ENCODE data around the gene PDS5A. TPM values are rescaled to one million over a fixed set of nuclear protein-coding genes. Genes with fewer than 3 reads are reported as not detected.

The PDS5A gene
- total RNA-seq, 1 donor = 70.9 TPM

- Histone ChIP-seq H3K9me3 (ENCODE audit: low read depth, low read length) (no peaks in the 10 kb centered on the region), H3K36me3 (ENCODE audit: insufficient read depth, low read length) (no peaks in the 10 kb centered on the region), H3K79me2 (ENCODE audit: insufficient read depth, low read length) (peaks cover 4% of the 10 kb centered on the region), H4K20me1 (ENCODE audit: insufficient read depth, low read length) (no peaks in the 10 kb centered on the region), H2AFZ (ENCODE audit: low read length) (no peak overlapping the region), H3K4me2 (ENCODE audit: insufficient read depth, low read length) (no peak overlapping the region), H3K4me1 (ENCODE audit: insufficient read depth, low read length) (peaks cover 7% of the 10 kb centered on the region), H3K27me3 (ENCODE audit: insufficient read depth, low read length) (no peaks in the 10 kb centered on the region), H3K27ac (ENCODE audit: low read depth, low read length) (no peak overlapping the region), H3K4me3 (ENCODE audit: insufficient read depth, low read length) (no peak overlapping the region)
- no peak for TF ChIP-seq CTCF (IDR thresholded peaks at IDR 0.05; ENCODE audit: extremely low read depth, low read depth, low read length)
- DNase-seq (ENCODE audit: insufficient read length, low spot score, missing footprints) = no peak
These were observed 152.6 kb downstream of the PDS5A start for GRCh38 chr4:39825090-39825489.

GRCh38 chr4:39823191-39823590 lies 154.5 kb downstream of the PDS5A start:
- no peak for TF ChIP-seq CTCF (IDR thresholded peaks at IDR 0.05; ENCODE audit: extremely low read depth, low read depth, low read length)
- no peak for DNase-seq (ENCODE audit: insufficient read length, low spot score, missing footprints)

GRCh38 chr4:39822662-39823061 lies 155.0 kb downstream of the PDS5A start:
- Histone ChIP-seq H3K9me3 (ENCODE audit: low read depth, low read length) (no peaks in the 10 kb centered on the region), H3K4me2 (ENCODE audit: insufficient read depth, low read length) (no peak overlapping the region), H3K36me3 (ENCODE audit: insufficient read depth, low read length) (no peaks in the 10 kb centered on the region), H3K27me3 (ENCODE audit: insufficient read depth, low read length) (no peaks in the 10 kb centered on the region), H2AFZ (ENCODE audit: low read length) (no peak overlapping the region), H3K79me2 (ENCODE audit: insufficient read depth, low read length) (peaks cover under 1% of the 10 kb centered on the region), H3K27ac (ENCODE audit: low read depth, low read length) (no peak overlapping the region), H4K20me1 (ENCODE audit: insufficient read depth, low read length) (no peaks in the 10 kb centered on the region), H3K4me1 (ENCODE audit: insufficient read depth, low read length) (peaks cover 7% of the 10 kb centered on the region), H3K4me3 (ENCODE audit: insufficient read depth, low read length) (no peak overlapping the region)
- TF ChIP-seq CTCF (IDR thresholded peaks at IDR 0.05; ENCODE audit: extremely low read depth, low read depth, low read length) = no peak
- no peak for DNase-seq (ENCODE audit: insufficient read length, low spot score, missing footprints)

More at GRCh38 chr4:39823191-39823590, 154.5 kb downstream of the PDS5A start:
- Histone ChIP-seq H3K4me1 (ENCODE audit: insufficient read depth, low read length) (peaks cover 7% of the 10 kb centered on the region), H3K36me3 (ENCODE audit: insufficient read depth, low read length) (no peaks in the 10 kb centered on the region), H3K4me2 (ENCODE audit: insufficient read depth, low read length) (no peak overlapping the region), H3K4me3 (ENCODE audit: insufficient read depth, low read length) (no peak overlapping the region), H3K79me2 (ENCODE audit: insufficient read depth, low read length) (peaks cover 4% of the 10 kb centered on the region), H3K27ac (ENCODE audit: low read depth, low read length) (no peak overlapping the region), H2AFZ (ENCODE audit: low read length) (no peak overlapping the region), H3K9me3 (ENCODE audit: low read depth, low read length) (no peaks in the 10 kb centered on the region), H4K20me1 (ENCODE audit: insufficient read depth, low read length) (no peaks in the 10 kb centered on the region), H3K27me3 (ENCODE audit: insufficient read depth, low read length) (no peaks in the 10 kb centered on the region)

- Histone ChIP-seq H3K4me3 (ENCODE audit: insufficient read depth, low read length) (no peak overlapping the region), H3K27ac (ENCODE audit: low read depth, low read length) (no peak overlapping the region), H3K9me3 (ENCODE audit: low read depth, low read length) (no peaks in the 10 kb centered on the region), H3K4me1 (ENCODE audit: insufficient read depth, low read length) (peaks cover 7% of the 10 kb centered on the region), H3K4me2 (ENCODE audit: insufficient read depth, low read length) (no peak overlapping the region), H3K79me2 (ENCODE audit: insufficient read depth, low read length) (no peaks in the 10 kb centered on the region), H4K20me1 (ENCODE audit: insufficient read depth, low read length) (no peaks in the 10 kb centered on the region), H2AFZ (ENCODE audit: low read length) (no peak overlapping the region), H3K36me3 (ENCODE audit: insufficient read depth, low read length) (no peaks in the 10 kb centered on the region), H3K27me3 (ENCODE audit: insufficient read depth, low read length) (no peaks in the 10 kb centered on the region)
- DNase-seq (ENCODE audit: insufficient read length, low spot score, missing footprints) = no peak
- no peak for TF ChIP-seq CTCF (IDR thresholded peaks at IDR 0.05; ENCODE audit: extremely low read depth, low read depth, low read length)
These were observed 155.8 kb downstream of the PDS5A start for GRCh38 chr4:39821951-39822350.
